Measurements from ENCODE around the gene ADAMTS18. TPM values are rescaled to one million over a fixed set of nuclear protein-coding genes. Genes with fewer than 3 reads are reported as not detected.

ADAMTS18 gene
- total RNA-seq, 4 donors from 2014 or later = 0.10 to 0.42 (median 0.16) TPM; not detected in 1

- Histone ChIP-seq H3K27ac (no peak overlapping the region), H3K27me3 (no peaks in the 10 kb centered on the region), H3K9me3 (no peaks in the 10 kb centered on the region), H3K36me3 (no peaks in the 10 kb centered on the region), H3K4me3 (no peak overlapping the region), H3K4me1 (no peaks in the 10 kb centered on the region)
- no peak for TF ChIP-seq EP300 (IDR thresholded peaks at IDR 0.05)
- no peak for TF ChIP-seq CTCF (IDR thresholded peaks at IDR 0.05)
- no peak for TF ChIP-seq POLR2AphosphoS5 (IDR thresholded peaks at IDR 0.05)
- TF ChIP-seq POLR2A (IDR thresholded peaks at IDR 0.05) = no peak
- no peak for DNase-seq (ENCODE audit: low spot score in 2 of 2)
- WGBS = 63% methylated on average over 9 of the region's 9 CpGs
Observed at GRCh38 chr16:77386831-77387814, 47.7 kb downstream of the ADAMTS18 start.

GRCh38 chr16:77385481-77385880 lies 49.4 kb downstream of the ADAMTS18 start:
- Histone ChIP-seq H3K27ac (no peak overlapping the region), H3K27me3 (no peaks in the 10 kb centered on the region), H3K9me3 (no peaks in the 10 kb centered on the region), H3K4me1 (no peaks in the 10 kb centered on the region), H3K4me3 (no peak overlapping the region), H3K36me3 (no peaks in the 10 kb centered on the region)
- DNase-seq (ENCODE audit: low spot score in 2 of 2) = no peak
- WGBS = 34% methylated on average over 3 of the region's 3 CpGs
- TF ChIP-seq CTCF (IDR thresholded peaks at IDR 0.05) = no peak
- no peak for TF ChIP-seq POLR2AphosphoS5 (IDR thresholded peaks at IDR 0.05)
- no peak for TF ChIP-seq EP300 (IDR thresholded peaks at IDR 0.05)
- TF ChIP-seq POLR2A (IDR thresholded peaks at IDR 0.05) = no peak

GRCh38 chr16:77383606-77384187 lies 51.1 kb downstream of the ADAMTS18 start:
- Histone ChIP-seq H3K9me3 (no peaks in the 10 kb centered on the region), H3K4me1 (no peaks in the 10 kb centered on the region), H3K36me3 (no peaks in the 10 kb centered on the region), H3K27me3 (no peaks in the 10 kb centered on the region), H3K27ac (no peak overlapping the region), H3K4me3 (no peak overlapping the region)
- WGBS = 77% methylated on average over 8 of the region's 8 CpGs
- no peak for DNase-seq (ENCODE audit: low spot score in 2 of 2)
- TF ChIP-seq EP300 (IDR thresholded peaks at IDR 0.05) (no peak), POLR2A (IDR thresholded peaks at IDR 0.05) (no peak), POLR2AphosphoS5 (IDR thresholded peaks at IDR 0.05) (no peak), CTCF (IDR thresholded peaks at IDR 0.05) (no peak)

GRCh38 chr16:77376358-77376757 lies 58.5 kb downstream of the ADAMTS18 start:
- no peaks in the 10 kb centered on the region for H3K27me3 ChIP-seq
- no peak for DNase-seq (ENCODE audit: low spot score in 2 of 2)
- TF ChIP-seq POLR2A (IDR thresholded peaks at IDR 0.05) (no peak), CTCF (IDR thresholded peaks at IDR 0.05) (no peak), POLR2AphosphoS5 (IDR thresholded peaks at IDR 0.05) (no peak), EP300 (IDR thresholded peaks at IDR 0.05) (no peak)
- H3K36me3 ChIP-seq = no peaks in the 10 kb centered on the region
- 53% methylated on average over 4 of the region's 4 CpGs for WGBS
- no peak overlapping the region for H3K27ac ChIP-seq
- no peak overlapping the region for H3K4me3 ChIP-seq
- H3K9me3 ChIP-seq = no peaks in the 10 kb centered on the region
- no peaks in the 10 kb centered on the region for H3K4me1 ChIP-seq

GRCh38 chr16:77375396-77375795 lies 59.4 kb downstream of the ADAMTS18 start:
- no peaks in the 10 kb centered on the region for H3K9me3 ChIP-seq
- H3K27ac ChIP-seq = no peak overlapping the region
- no peak overlapping the region for H3K4me3 ChIP-seq
- H3K36me3 ChIP-seq = no peaks in the 10 kb centered on the region
- no peaks in the 10 kb centered on the region for H3K4me1 ChIP-seq
- WGBS = 94% methylated on average over 7 of the region's 7 CpGs
- DNase-seq (ENCODE audit: low spot score in 2 of 2) = no peak
- H3K27me3 ChIP-seq = no peaks in the 10 kb centered on the region
- TF ChIP-seq EP300 (IDR thresholded peaks at IDR 0.05) (no peak), POLR2AphosphoS5 (IDR thresholded peaks at IDR 0.05) (no peak), CTCF (IDR thresholded peaks at IDR 0.05) (no peak), POLR2A (IDR thresholded peaks at IDR 0.05) (no peak)

Measured in suprapubic skin (tissue), 4 donors.